Tibial nerve (tissue), 3 donors: Measurements from ENCODE around the gene CRYBB1.

ENCODE experiments used
- CTCF ChIP-seq, 5 experiments: fragments of 200-600 bp in 3 of 5; fragments of 450-650 bp in 2 of 5; sonication (generic) in 3 of 5; IDR thresholded peaks; one replicate each; pipeline ENCODE4 v1.5.1; 2016 to 2019; ENCODE audit warnings: antibody characterized with exemption in 5 of 5, mild to moderate bottlenecking in 3 of 5, moderate library complexity in 2 of 5
- POLR2A ChIP-seq, 2 donors: fragments of 450-650 bp; IDR thresholded peaks; one replicate each; pipeline ENCODE4 v1.6.1; 2017; ENCODE audit warnings: antibody characterized with exemption in 2 of 2, mild to moderate bottlenecking in 2 of 2, moderate library complexity in 2 of 2

- TF ChIP-seq CTCF (IDR thresholded peaks at IDR 0.05), result no peak
- TF ChIP-seq POLR2A (IDR thresholded peaks at IDR 0.05), result no peak
Measured at GRCh38 chr22:26554956-26555355, 62.9 kb downstream of the CRYBB1 start.
